OCI-LY7 (cell line): ENCODE results near the gene TMEM61. TPM values are rescaled to one million over a fixed set of nuclear protein-coding genes. Genes with fewer than 3 reads are reported as not detected.

ENCODE experiments used
- BruUV-seq: library from RNA; stranded (reverse); fragments of 400-500 nt; replicated peaks from 2 replicates; lab custom pipeline; 2021; lab: Mats Ljungman, UMichigan
- CTCF ChIA-PET: fragments of 300-600 bp; sonication (Branson Sonifier 250); formaldehyde crosslinking; loops from one replicate; lab custom pipeline; 2022; ENCODE audit warnings: antibody characterized with exemption; ENCODE audit not compliant: unreplicated experiment; lab: Charles Lee
- POLR2A ChIA-PET: fragments of 300-600 bp; sonication (Branson Sonifier 250); formaldehyde crosslinking; loops from one replicate; lab custom pipeline; 2022; ENCODE audit warnings: antibody characterized with exemption; lab: Charles Lee
- DNase-seq: peaks from one replicate; pipeline ENCODE4 v3.0.0-alpha.2; 2015; ENCODE audit warnings: low spot score
- H2AFZ ChIP-seq: fragments of 200-600 bp; sonication (generic), shearing (Covaris generic); 2 replicates; pipeline ENCODE4 v1.6.1; 2014; ENCODE audit warnings: mild to moderate bottlenecking, antibody characterized with exemption, low read length, moderate library complexity
- H3K27ac ChIP-seq: fragments of 200-600 bp; sonication (generic); 2 replicates; pipeline ENCODE4 v1.5.1; 2014; ENCODE audit warnings: mixed run types, low read depth, mild to moderate bottlenecking, moderate library complexity, low read length, inconsistent platforms; ENCODE audit not compliant: poor library complexity, severe bottlenecking
- H3K36me3 ChIP-seq: fragments of 200-600 bp; sonication (generic); 2 replicates; pipeline ENCODE4 v1.6.1; 2014; ENCODE audit warnings: mild to moderate bottlenecking, antibody characterized with exemption, low read length, moderate library complexity, mixed read lengths; ENCODE audit not compliant: insufficient read depth
- H3K4me1 ChIP-seq: fragments of 200-600 bp; sonication (generic); 2 replicates; pipeline ENCODE4 v1.5.1; 2014; ENCODE audit warnings: mild to moderate bottlenecking, low read length; ENCODE audit not compliant: insufficient read depth, poor library complexity, severe bottlenecking
- H3K4me2 ChIP-seq: fragments of 200-600 bp; sonication (generic); 2 replicates; pipeline ENCODE4 v1.6.1; 2014; ENCODE audit warnings: mild to moderate bottlenecking, low read length
- H3K4me3 ChIP-seq: fragments of 200-600 bp; sonication (generic); 2 replicates; pipeline ENCODE4 v1.5.1; 2014; ENCODE audit warnings: mild to moderate bottlenecking, low read depth, low read length; ENCODE audit not compliant: poor library complexity, severe bottlenecking
- H3K79me2 ChIP-seq: fragments of 200-600 bp; sonication (generic); 2 replicates; pipeline ENCODE4 v1.6.1; 2016; ENCODE audit warnings: low read depth, mild to moderate bottlenecking, low read length, moderate library complexity, mixed read lengths; ENCODE audit not compliant: insufficient read depth
- H3K9me2 ChIP-seq: fragments of 200-600 bp; sonication (generic); 2 replicates; pipeline ENCODE4 v1.6.1; 2016; ENCODE audit warnings: mild to moderate bottlenecking, low read length, mixed read lengths; ENCODE audit not compliant: insufficient read depth
- H3K9me3 ChIP-seq: fragments of 200-600 bp; sonication (generic); 2 replicates; pipeline ENCODE4 v1.6.1; 2014; ENCODE audit warnings: mild to moderate bottlenecking, mixed run types, low read length, mixed read lengths
- H4K20me1 ChIP-seq: fragments of 200-600 bp; sonication (generic); 2 replicates; pipeline ENCODE4 v1.6.1; 2014; ENCODE audit warnings: mild to moderate bottlenecking, antibody characterized with exemption, low read length, moderate library complexity, mixed read lengths; ENCODE audit not compliant: insufficient read depth
- CTCF ChIP-seq: fragments of 200-600 bp; sonication (generic); conservative IDR thresholded peaks from 2 replicates; pipeline ENCODE4 v1.5.1; 2014; ENCODE audit warnings: mild to moderate bottlenecking, antibody characterized with exemption, low read length, moderate library complexity, mixed read lengths
- EZH2phosphoT487 ChIP-seq: fragments of 200-600 bp; sonication (generic); IDR thresholded peaks from 2 replicates; pipeline ENCODE4 v1.6.1; 2018; ENCODE audit warnings: low read depth, borderline replicate concordance, mild to moderate bottlenecking, mixed run types, antibody characterized with exemption, low read length, moderate library complexity, mixed read lengths
- intact Hi-C: fragments of 100-400 bp; cut with micrococcal nuclease; formaldehyde crosslinking; loops from one replicate; pipeline ENCODE4 v1.10.0; 2022; ENCODE audit not compliant: unreplicated experiment
- total RNA-seq, 2 experiments: library from RNA; depleted of rRNA in 1 of 2; stranded (reverse); fragments of >200 nt in 1 of 2; shearing (Covaris generic) in 1 of 2; gene quantifications; 2 replicates each; pipeline ENCODE4 v1.2.3, GENCODE V29; 2014 to 2022

Gene TMEM61
- total RNA-seq, 2 experiments from 2014 or later: not detected

- Histone ChIP-seq H3K9me3 (no peaks in the 10 kb centered on the region), H3K4me3 (no peak overlapping the region), H2AFZ (no peak overlapping the region), H3K4me2 (no peak overlapping the region), H3K36me3 (no peaks in the 10 kb centered on the region), H3K27ac (no peak overlapping the region), H3K9me2 (no peaks in the 10 kb centered on the region), H3K79me2 (no peaks in the 10 kb centered on the region), H4K20me1 (no peaks in the 10 kb centered on the region), H3K4me1 (peaks cover 11% of the 10 kb centered on the region)
- BruUV-seq: no TSS peak
- no peak for TF ChIP-seq CTCF
- no peak for TF ChIP-seq EZH2phosphoT487
- no peak for DNase-seq
- intact Hi-C loops: no loop called here
- POLR2A ChIA-PET: interaction anchor here (0.6 to 0.7 kb wide), 2 partner anchors 74 to 1442 kb away, joined by 3 to 7 read pairs; no protein-coding TSS in a partner anchor
- CTCF ChIA-PET: no interaction called here
These were observed 10.5 kb upstream of the TMEM61 start for GRCh38 chr1:54969879-54970278.

GRCh38 chr1:54970901-54971300 lies 9.5 kb upstream of the TMEM61 start:
- Histone ChIP-seq H3K9me3 (no peaks in the 10 kb centered on the region), H4K20me1 (no peaks in the 10 kb centered on the region), H2AFZ (no peak overlapping the region), H3K4me3 (no peak overlapping the region), H3K36me3 (no peaks in the 10 kb centered on the region), H3K79me2 (no peaks in the 10 kb centered on the region), H3K4me2 (no peak overlapping the region), H3K4me1 (peaks cover 5% of the 10 kb centered on the region), H3K9me2 (no peaks in the 10 kb centered on the region), H3K27ac (no peak overlapping the region)
- TF ChIP-seq CTCF (no peak), EZH2phosphoT487 (no peak)
- intact Hi-C loops: no loop called here
- DNase-seq: no peak
- ChIA-PET POLR2A (interaction anchor here (0.7 kb wide), 2 partner anchors 1443 to 1623 kb away, joined by 7 to 8 read pairs; no protein-coding TSS in a partner anchor), CTCF (no interaction called here)
- BruUV-seq: no TSS peak

- Histone ChIP-seq H3K4me3 (no peak overlapping the region), H4K20me1 (no peaks in the 10 kb centered on the region), H3K27ac (no peak overlapping the region), H2AFZ (no peak overlapping the region), H3K4me2 (no peak overlapping the region), H3K9me2 (no peaks in the 10 kb centered on the region), H3K9me3 (no peaks in the 10 kb centered on the region), H3K36me3 (no peaks in the 10 kb centered on the region), H3K4me1 (peaks cover under 1% of the 10 kb centered on the region), H3K79me2 (no peaks in the 10 kb centered on the region)
- no peak for DNase-seq
- TF ChIP-seq CTCF: no peak
- no peak for TF ChIP-seq EZH2phosphoT487
- CTCF ChIA-PET: no interaction called here
- BruUV-seq: no TSS peak
- intact Hi-C loops: no loop called here
- POLR2A ChIA-PET: no interaction called here
These were observed 9.1 kb upstream of the TMEM61 start for GRCh38 chr1:54971317-54971791.
